ENCODE measurements around the gene NKAIN1. TPM values are rescaled to one million over a fixed set of nuclear protein-coding genes. Genes with fewer than 3 reads are reported as not detected.
A peak's percentile ranks its signal among the peaks of the same experiment; 100 is the strongest.

Gene NKAIN1
- total RNA-seq, 2 experiments from 2014 or later: not detected

GRCh38 chr1:31215065-31215570, 24.6 kb downstream of the NKAIN1 start:
- no peak for DNase-seq (ENCODE audit: low spot score)
- BruUV-seq (replicated peaks): no TSS peak
- H3K79me2 ChIP-seq (ENCODE audit: insufficient read depth, low read depth, low read length): no peaks in the 10 kb centered on the region
- H3K4me2 ChIP-seq (ENCODE audit: low read length): no peak overlapping the region
- no peak overlapping the region for H3K27ac ChIP-seq (ENCODE audit: low read depth, low read length, poor library complexity, severe bottlenecking)
- TF ChIP-seq EZH2phosphoT487 (IDR thresholded peaks at IDR 0.05; ENCODE audit: borderline replicate concordance, low read depth, low read length) (no peak), CTCF (conservative IDR thresholded peaks at IDR 0.05; ENCODE audit: low read length) (no peak)
- no peak overlapping the region for H3K4me3 ChIP-seq (ENCODE audit: low read depth, low read length, poor library complexity, severe bottlenecking)
- H3K4me1 ChIP-seq (ENCODE audit: insufficient read depth, low read length, poor library complexity, severe bottlenecking): no peaks in the 10 kb centered on the region
- H4K20me1 ChIP-seq (ENCODE audit: insufficient read depth, low read length): no peaks in the 10 kb centered on the region
- H3K9me3 ChIP-seq (ENCODE audit: low read length): no peaks in the 10 kb centered on the region
- H3K36me3 ChIP-seq (ENCODE audit: insufficient read depth, low read length): no peaks in the 10 kb centered on the region
- H3K9me2 ChIP-seq (ENCODE audit: insufficient read depth, low read length): no peaks in the 10 kb centered on the region
- POLR2A ChIA-PET: no interaction called here
- CTCF ChIA-PET (ENCODE audit: unreplicated experiment): no interaction called here
- no peak overlapping the region for H2AFZ ChIP-seq (ENCODE audit: low read length)
- intact Hi-C loops (cut with micrococcal nuclease; ENCODE audit: unreplicated experiment): no loop called here

GRCh38 chr1:31214316-31215064, 25.2 kb downstream of the NKAIN1 start:
- POLR2A ChIA-PET: no interaction called here
- intact Hi-C loops (cut with micrococcal nuclease; ENCODE audit: unreplicated experiment): no loop called here
- no peaks in the 10 kb centered on the region for H3K4me1 ChIP-seq (ENCODE audit: insufficient read depth, low read length, poor library complexity, severe bottlenecking)
- CTCF ChIA-PET (ENCODE audit: unreplicated experiment): no interaction called here
- no peaks in the 10 kb centered on the region for H3K36me3 ChIP-seq (ENCODE audit: insufficient read depth, low read length)
- no peaks in the 10 kb centered on the region for H3K9me2 ChIP-seq (ENCODE audit: insufficient read depth, low read length)
- DNase-seq (ENCODE audit: low spot score): no peak
- BruUV-seq (replicated peaks): no TSS peak
- no peak overlapping the region for H3K27ac ChIP-seq (ENCODE audit: low read depth, low read length, poor library complexity, severe bottlenecking)
- no peaks in the 10 kb centered on the region for H4K20me1 ChIP-seq (ENCODE audit: insufficient read depth, low read length)
- no peak overlapping the region for H3K4me2 ChIP-seq (ENCODE audit: low read length)
- no peaks in the 10 kb centered on the region for H3K9me3 ChIP-seq (ENCODE audit: low read length)
- no peak overlapping the region for H3K4me3 ChIP-seq (ENCODE audit: low read depth, low read length, poor library complexity, severe bottlenecking)
- H3K79me2 ChIP-seq (ENCODE audit: insufficient read depth, low read depth, low read length): no peaks in the 10 kb centered on the region
- H2AFZ ChIP-seq (ENCODE audit: low read length): no peak overlapping the region
- TF ChIP-seq EZH2phosphoT487 (IDR thresholded peaks at IDR 0.05; ENCODE audit: borderline replicate concordance, low read depth, low read length) (no peak), CTCF (conservative IDR thresholded peaks at IDR 0.05; ENCODE audit: low read length) (peak; percentile 27; the same call in 1 of the 2 replicates)

GRCh38 chr1:31208361-31208945, 31.2 kb downstream of the NKAIN1 start:
- no TSS peak for BruUV-seq (replicated peaks)
- Histone ChIP-seq H3K4me3 (ENCODE audit: low read depth, low read length, poor library complexity, severe bottlenecking) (no peak overlapping the region), H4K20me1 (ENCODE audit: insufficient read depth, low read length) (no peaks in the 10 kb centered on the region), H2AFZ (ENCODE audit: low read length) (no peak overlapping the region), H3K4me1 (ENCODE audit: insufficient read depth, low read length, poor library complexity, severe bottlenecking) (no peaks in the 10 kb centered on the region), H3K9me3 (ENCODE audit: low read length) (no peaks in the 10 kb centered on the region), H3K79me2 (ENCODE audit: insufficient read depth, low read depth, low read length) (no peaks in the 10 kb centered on the region), H3K36me3 (ENCODE audit: insufficient read depth, low read length) (no peaks in the 10 kb centered on the region), H3K9me2 (ENCODE audit: insufficient read depth, low read length) (no peaks in the 10 kb centered on the region), H3K4me2 (ENCODE audit: low read length) (no peak overlapping the region), H3K27ac (ENCODE audit: low read depth, low read length, poor library complexity, severe bottlenecking) (no peak overlapping the region)
- no peak for DNase-seq (ENCODE audit: low spot score)
- CTCF ChIA-PET (ENCODE audit: unreplicated experiment): no interaction called here
- intact Hi-C loops (cut with micrococcal nuclease; ENCODE audit: unreplicated experiment): no loop called here
- POLR2A ChIA-PET: interaction anchor here (0.7 kb wide), 1 partner anchor 9 kb away, joined by 4 read pairs; no protein-coding TSS in a partner anchor
- TF ChIP-seq EZH2phosphoT487 (IDR thresholded peaks at IDR 0.05; ENCODE audit: borderline replicate concordance, low read depth, low read length): no peak

All from OCI-LY7 (cell line).